ENCODE measurements around the gene MKRN2OS. TPM values are rescaled to one million over a fixed set of nuclear protein-coding genes. Genes with fewer than 3 reads are reported as not detected.

The MKRN2OS gene
- total RNA-seq, 1 experiment from 2014 or later = not detected

GRCh38 chr3:12506201-12506709, 39.0 kb downstream of the MKRN2OS start:
- CTCF ChIA-PET = no interaction called here

GRCh38 chr3:12503126-12503957, 42.0 kb downstream of the MKRN2OS start:
- ATAC-seq (no peak), DNase-seq (ENCODE audit: low spot score) (no peak)
- CTCF ChIA-PET = no interaction called here
- POLR2A ChIA-PET = no interaction called here
- no peak overlapping the region for H3K4me3 Mint-ChIP-seq
- H3K4me1 Mint-ChIP-seq = no peaks in the 10 kb centered on the region
- peaks cover 63% of the 10 kb centered on the region for H3K36me3 Mint-ChIP-seq
- no peaks in the 10 kb centered on the region for H3K9me3 Mint-ChIP-seq
- TF ChIP-seq JUN (CRISPR knock-in tag; IDR thresholded peaks at IDR 0.05) (no peak), ZMAT4 (CRISPR knock-in tag; IDR thresholded peaks at IDR 0.05) (no peak), ZNF263 (CRISPR knock-in tag; IDR thresholded peaks at IDR 0.05; ENCODE audit: low read depth) (no peak), HMGXB4 (CRISPR knock-in tag; IDR thresholded peaks at IDR 0.05) (no peak), ELF4 (CRISPR knock-in tag; IDR thresholded peaks at IDR 0.05; ENCODE audit: low read depth) (no peak), CREB1 (CRISPR knock-in tag; IDR thresholded peaks at IDR 0.05) (no peak), HMGA2 (CRISPR knock-in tag; IDR thresholded peaks at IDR 0.05) (no peak), JAZF1 (CRISPR knock-in tag; IDR thresholded peaks at IDR 0.05) (no peak), MYBL2 (CRISPR knock-in tag; IDR thresholded peaks at IDR 0.05) (no peak), NR2C2 (CRISPR knock-in tag; IDR thresholded peaks at IDR 0.05) (no peak), GTF2I (CRISPR knock-in tag; conservative IDR thresholded peaks at IDR 0.05) (no peak), ZBTB43 (CRISPR knock-in tag; IDR thresholded peaks at IDR 0.05) (no peak), ZNF281 (CRISPR knock-in tag; IDR thresholded peaks at IDR 0.05) (no peak), ZNF532 (CRISPR knock-in tag; IDR thresholded peaks at IDR 0.05; ENCODE audit: borderline replicate concordance) (no peak), SP1 (CRISPR knock-in tag; conservative IDR thresholded peaks at IDR 0.05) (no peak)
- H3K27me3 Mint-ChIP-seq (ENCODE audit: low read depth) = no peaks in the 10 kb centered on the region
- H3K27ac Mint-ChIP-seq = no peak overlapping the region; the same call in 1 of the 2 replicates

More at GRCh38 chr3:12506201-12506709, 39.0 kb downstream of the MKRN2OS start:
- Mint-ChIP-seq H3K27me3 (ENCODE audit: low read depth) (no peaks in the 10 kb centered on the region), H3K36me3 (peaks cover 41% of the 10 kb centered on the region), H3K4me1 (no peaks in the 10 kb centered on the region), H3K27ac (no peak overlapping the region), H3K9me3 (no peaks in the 10 kb centered on the region), H3K4me3 (no peak overlapping the region)
- POLR2A ChIA-PET = interaction anchor here (0.7 kb wide), 1 partner anchor 26 kb away, joined by 3 read pairs; no protein-coding TSS in a partner anchor
- ATAC-seq (no peak), DNase-seq (ENCODE audit: low spot score) (no peak)
- no peak for TF ChIP-seq FOXP4 (CRISPR knock-in tag; IDR thresholded peaks at IDR 0.05)
- TF ChIP-seq JUN (CRISPR knock-in tag; IDR thresholded peaks at IDR 0.05) = no peak

Measured in WTC11 (cell line).